HCT116 (cell line): ENCODE results near the gene SLC44A5.

ENCODE experiments used
- EZH2phosphoT487 ChIP-seq: fragments of 200-600 bp; IDR thresholded peaks from 2 replicates; pipeline ENCODE4 v1.6.1; 2018; ENCODE audit warnings: antibody characterized with exemption, borderline replicate concordance
- POLR2A ChIP-seq: IDR thresholded peaks from 2 replicates; pipeline ENCODE4 v1.7.0; 2011; ENCODE audit warnings: borderline replicate concordance; ENCODE audit not compliant: insufficient read depth, insufficient read length; ENCODE audit errors: extremely low read depth
- POLR2AphosphoS5 ChIP-seq: IDR thresholded peaks from 2 replicates; pipeline ENCODE4 v1.6.1; 2011; ENCODE audit warnings: mild to moderate bottlenecking, low read depth, low read length, moderate library complexity
- RAD21 ChIP-seq: IDR thresholded peaks from 2 replicates; pipeline ENCODE4 v1.6.1; 2012; ENCODE audit warnings: low read depth, mild to moderate bottlenecking
- ZNF274 ChIP-seq: fragments of 200-500 bp; sonication (Bioruptor generic); IDR thresholded peaks from 2 replicates; pipeline ENCODE4 v1.6.1; 2014; ENCODE audit warnings: mild to moderate bottlenecking, low read depth, low read length, inconsistent platforms
- TF ChIP-seq, protein P1 (sequence below), 3 experiments: fragments of 200-600 bp in 1 of 3; sonication (generic) in 1 of 3; IDR thresholded peaks in 2 of 3; conservative IDR thresholded peaks in 1 of 3; 2 replicates each; pipeline ENCODE4 v1.5.1; 2012 to 2017; ENCODE audit warnings: low read depth in 2 of 3, low read length in 2 of 3, antibody characterized with exemption in 1 of 3, borderline replicate concordance in 1 of 3, control low read depth in 1 of 3, mild to moderate bottlenecking in 1 of 3, mixed read lengths in 1 of 3, mixed run types in 1 of 3, moderate library complexity in 1 of 3; ENCODE audit not compliant: insufficient read depth in 1 of 3
- TF ChIP-seq, protein P2 (sequence below): IDR thresholded peaks from 2 replicates; pipeline ENCODE4 v1.6.1; 2012

DNA sequence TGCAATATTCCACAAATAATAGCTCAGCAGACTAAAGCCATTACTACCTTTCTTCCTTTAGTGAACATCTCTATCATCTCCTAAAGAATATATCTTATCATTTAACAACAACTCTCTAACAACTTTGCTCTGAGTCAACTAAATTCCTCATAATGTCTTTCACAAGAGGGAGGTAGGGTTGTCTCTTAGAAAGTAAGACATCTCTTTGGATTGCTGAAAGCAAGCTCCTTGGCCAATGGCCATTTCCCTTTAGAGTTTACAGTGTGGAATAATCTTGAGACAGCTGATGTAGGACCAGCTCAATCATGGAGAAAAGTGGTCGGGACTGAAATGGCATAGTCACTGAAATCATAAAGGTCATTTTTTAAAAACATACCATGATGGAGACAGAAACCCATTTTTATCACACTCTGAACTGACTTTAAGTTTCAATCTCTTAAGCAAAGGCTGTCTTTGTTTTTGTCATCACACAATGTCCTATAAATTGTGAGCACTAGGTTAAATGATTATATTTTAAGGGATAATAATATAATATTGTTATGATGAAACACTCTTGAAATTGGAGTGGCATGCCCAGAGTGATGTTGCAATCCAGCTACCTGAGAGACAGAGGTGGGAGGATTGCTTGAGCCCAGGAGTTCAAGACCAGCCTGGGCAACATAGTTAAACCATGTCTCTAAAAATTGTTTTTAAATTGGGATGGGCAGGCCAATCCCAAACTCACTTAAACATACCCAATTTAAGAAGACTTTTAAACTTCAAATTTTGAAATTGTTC is 91.1 kb downstream of the SLC44A5 start:
- TF ChIP-seq POLR2A (no peak), RAD21 (no peak), POLR2AphosphoS5 (no peak), EZH2phosphoT487 (no peak), ZNF274 (no peak)
- TF ChIP-seq, protein P1, sequence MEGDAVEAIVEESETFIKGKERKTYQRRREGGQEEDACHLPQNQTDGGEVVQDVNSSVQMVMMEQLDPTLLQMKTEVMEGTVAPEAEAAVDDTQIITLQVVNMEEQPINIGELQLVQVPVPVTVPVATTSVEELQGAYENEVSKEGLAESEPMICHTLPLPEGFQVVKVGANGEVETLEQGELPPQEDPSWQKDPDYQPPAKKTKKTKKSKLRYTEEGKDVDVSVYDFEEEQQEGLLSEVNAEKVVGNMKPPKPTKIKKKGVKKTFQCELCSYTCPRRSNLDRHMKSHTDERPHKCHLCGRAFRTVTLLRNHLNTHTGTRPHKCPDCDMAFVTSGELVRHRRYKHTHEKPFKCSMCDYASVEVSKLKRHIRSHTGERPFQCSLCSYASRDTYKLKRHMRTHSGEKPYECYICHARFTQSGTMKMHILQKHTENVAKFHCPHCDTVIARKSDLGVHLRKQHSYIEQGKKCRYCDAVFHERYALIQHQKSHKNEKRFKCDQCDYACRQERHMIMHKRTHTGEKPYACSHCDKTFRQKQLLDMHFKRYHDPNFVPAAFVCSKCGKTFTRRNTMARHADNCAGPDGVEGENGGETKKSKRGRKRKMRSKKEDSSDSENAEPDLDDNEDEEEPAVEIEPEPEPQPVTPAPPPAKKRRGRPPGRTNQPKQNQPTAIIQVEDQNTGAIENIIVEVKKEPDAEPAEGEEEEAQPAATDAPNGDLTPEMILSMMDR (IDR thresholded peaks at IDR 0.05 in 2 of 3, conservative IDR thresholded peaks at IDR 0.05 in 1 of 3; ENCODE audit: borderline replicate concordance in 1 of 3, insufficient read depth in 1 of 3, low read depth in 2 of 3, low read length in 2 of 3), result no peak
- TF ChIP-seq, protein P2, sequence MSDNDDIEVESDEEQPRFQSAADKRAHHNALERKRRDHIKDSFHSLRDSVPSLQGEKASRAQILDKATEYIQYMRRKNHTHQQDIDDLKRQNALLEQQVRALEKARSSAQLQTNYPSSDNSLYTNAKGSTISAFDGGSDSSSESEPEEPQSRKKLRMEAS, result no peak
